ENCODE measurements around the gene DUSP6. TPM values are rescaled to one million over a fixed set of nuclear protein-coding genes. Genes with fewer than 3 reads are reported as not detected.
A peak's percentile ranks its signal among the peaks of the same experiment; 100 is the strongest.

DUSP6 gene
- total and polyA plus RNA-seq, 12 donors = 9.4 to 43.4 (median 24.8) TPM

GRCh38 chr12:89363582-89363981, 11.3 kb upstream of the DUSP6 start:
- Histone ChIP-seq H3K9me3 (no peaks in the 10 kb centered on the region), H3K4me1 (peaks cover 0 to 28% (median 13%) of the 10 kb centered on the region in 9 donors), H3K36me3 (peaks cover 0 to 13% (median 0%) of the 10 kb centered on the region in 9 donors), H3K4me3 (no peak overlapping the region), H3K27ac (peak overlapping the region in 6 of 10 donors; percentile 17 to 68 (median 38)), H3K27me3 (no peaks in the 10 kb centered on the region)
- intact Hi-C loops (cut with DNase I) = no loop called here
- no peak for TF ChIP-seq CTCF (IDR thresholded peaks at IDR 0.05)
- DNase-seq (no peak), ATAC-seq (peak in 5 of 8 donors; percentile 43 to 53 (median 45))

DNA sequence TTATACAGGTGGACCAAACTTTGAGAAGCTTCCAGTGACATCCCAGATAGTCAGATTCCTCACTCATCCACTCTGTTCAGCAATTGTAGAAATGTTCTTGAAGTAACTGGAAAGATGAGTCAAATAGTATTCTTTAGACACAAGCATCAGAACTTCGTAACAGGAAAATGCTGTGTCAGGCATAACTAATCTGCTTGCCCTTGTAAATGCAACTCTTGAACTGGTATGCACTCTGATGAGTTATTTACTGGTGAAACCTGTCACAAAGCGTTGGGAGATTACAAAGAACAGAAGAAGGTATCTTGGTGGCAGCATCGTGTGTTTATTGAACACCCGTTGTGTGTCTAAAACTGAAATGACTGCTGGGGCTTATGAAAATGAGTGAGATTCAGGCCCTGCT, 10.8 kb upstream of the DUSP6 start:
- intact Hi-C loops (cut with DNase I) = no loop called here
- Histone ChIP-seq H3K36me3 (peaks cover 0 to 15% (median 0%) of the 10 kb centered on the region in 9 donors), H3K27me3 (no peaks in the 10 kb centered on the region), H3K4me1 (peaks cover 0 to 28% (median 13%) of the 10 kb centered on the region in 9 donors), H3K27ac (peak overlapping the region in 6 of 10 donors; percentile 17 to 68 (median 38)), H3K4me3 (no peak overlapping the region), H3K9me3 (no peaks in the 10 kb centered on the region)
- DNase-seq (no peak), ATAC-seq (peak in 6 of 8 donors; percentile 46 to 73 (median 65))
- 42 to 59% methylated on average over 4 of the region's 4 CpGs for WGBS, 2 donors
- TF ChIP-seq CTCF (IDR thresholded peaks at IDR 0.05) = no peak

DNA sequence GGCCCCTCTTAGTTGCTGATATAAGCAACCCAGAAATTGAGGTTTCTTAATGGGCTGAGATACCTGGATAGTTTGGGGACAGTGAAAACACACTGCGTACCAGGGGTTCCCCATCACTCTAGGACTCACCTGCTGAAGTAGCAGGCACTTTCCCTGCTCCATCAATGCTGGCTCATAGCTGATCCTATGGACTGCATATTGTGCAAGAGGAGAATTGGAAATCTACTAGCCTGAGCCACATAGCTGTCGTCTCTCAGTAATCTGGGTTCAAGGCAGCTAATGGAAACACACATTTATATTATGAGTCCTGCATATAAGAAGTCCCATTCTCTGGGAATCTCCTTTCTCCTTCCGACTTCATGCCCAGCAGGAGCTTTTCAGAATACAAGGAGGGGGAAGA, 7.3 kb upstream of the DUSP6 start:
- 93 to 94% methylated on average over 3 of the region's 3 CpGs for WGBS, 2 donors

DNA sequence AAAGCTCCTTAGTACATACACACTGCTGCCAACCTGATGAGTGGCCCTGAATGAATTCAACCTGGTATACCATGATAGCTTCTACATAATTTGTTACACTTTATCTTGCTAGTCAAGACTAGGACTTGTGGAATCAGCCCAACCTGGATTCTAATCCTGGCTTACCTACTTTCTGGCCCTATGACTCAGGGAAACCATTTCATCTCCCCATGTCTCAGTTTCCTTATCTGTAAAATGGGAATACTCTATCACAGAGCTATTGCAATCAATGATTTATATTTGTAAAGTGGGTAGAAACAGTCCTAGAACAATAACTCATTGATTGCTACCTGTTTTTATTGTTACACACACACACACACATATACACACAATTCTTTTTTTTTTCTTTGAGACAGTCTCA, 6.5 kb upstream of the DUSP6 start:
- Histone ChIP-seq H3K36me3 (peaks cover 0 to 15% (median 0%) of the 10 kb centered on the region in 9 donors), H3K27ac (no peak overlapping the region), H3K4me1 (peaks cover 0 to 41% (median 32%) of the 10 kb centered on the region in 9 donors), H3K4me3 (no peak overlapping the region), H3K9me3 (no peaks in the 10 kb centered on the region), H3K27me3 (no peaks in the 10 kb centered on the region)
- intact Hi-C loops (cut with DNase I) = loop anchor here in 6 of 10 donors (5.0 to 10.0 kb wide), 5 partner anchors 96 to 304 kb away; partner anchors contain the start of genes GALNT4 (in 3 of the 6) and POC1B (in 3 of the 6)
- no peak for TF ChIP-seq CTCF (IDR thresholded peaks at IDR 0.05)
- no peak for DNase-seq
- no peak for ATAC-seq

More for the DNA sequence above, 7.3 kb upstream of the DUSP6 start:
- no peak overlapping the region for H3K4me3 ChIP-seq
- no peak overlapping the region for H3K27ac ChIP-seq
- intact Hi-C loops (cut with DNase I) = loop anchor here in 6 of 10 donors (5.0 to 10.0 kb wide), 5 partner anchors 95 to 305 kb away; partner anchors contain the start of genes GALNT4 (in 3 of the 6) and POC1B (in 3 of the 6)
- DNase-seq = no peak
- H3K9me3 ChIP-seq = no peaks in the 10 kb centered on the region
- ATAC-seq = no peak
- peaks cover 0 to 15% (median 0%) of the 10 kb centered on the region in 9 donors for H3K36me3 ChIP-seq
- TF ChIP-seq CTCF (IDR thresholded peaks at IDR 0.05) = no peak
- peaks cover 0 to 44% (median 28%) of the 10 kb centered on the region in 9 donors for H3K4me1 ChIP-seq
- no peaks in the 10 kb centered on the region for H3K27me3 ChIP-seq

Data from heart right ventricle (tissue), 16 donors.